Measurements from ENCODE around the gene EML2.

DNA sequence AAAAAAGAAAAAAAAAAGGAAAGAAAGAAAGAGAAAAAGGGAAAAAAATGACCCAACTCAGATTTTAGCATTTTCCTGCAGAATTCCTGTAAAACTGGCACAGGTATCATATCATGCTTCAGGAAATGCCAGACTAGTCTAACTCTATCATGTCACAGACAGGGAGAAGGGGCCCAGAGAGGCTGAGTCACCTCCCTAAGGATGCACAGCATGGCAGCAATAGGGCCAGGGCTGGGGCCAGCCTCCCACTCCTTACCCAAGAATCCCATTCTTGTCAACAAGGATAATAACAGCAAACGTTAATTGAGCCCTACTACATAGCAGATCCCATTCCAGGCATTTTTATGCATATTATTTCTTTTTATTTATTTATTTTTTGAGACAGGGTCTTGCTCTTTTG, 45.7 kb downstream of the EML2 start:
- TF ChIP-seq, protein P1, sequence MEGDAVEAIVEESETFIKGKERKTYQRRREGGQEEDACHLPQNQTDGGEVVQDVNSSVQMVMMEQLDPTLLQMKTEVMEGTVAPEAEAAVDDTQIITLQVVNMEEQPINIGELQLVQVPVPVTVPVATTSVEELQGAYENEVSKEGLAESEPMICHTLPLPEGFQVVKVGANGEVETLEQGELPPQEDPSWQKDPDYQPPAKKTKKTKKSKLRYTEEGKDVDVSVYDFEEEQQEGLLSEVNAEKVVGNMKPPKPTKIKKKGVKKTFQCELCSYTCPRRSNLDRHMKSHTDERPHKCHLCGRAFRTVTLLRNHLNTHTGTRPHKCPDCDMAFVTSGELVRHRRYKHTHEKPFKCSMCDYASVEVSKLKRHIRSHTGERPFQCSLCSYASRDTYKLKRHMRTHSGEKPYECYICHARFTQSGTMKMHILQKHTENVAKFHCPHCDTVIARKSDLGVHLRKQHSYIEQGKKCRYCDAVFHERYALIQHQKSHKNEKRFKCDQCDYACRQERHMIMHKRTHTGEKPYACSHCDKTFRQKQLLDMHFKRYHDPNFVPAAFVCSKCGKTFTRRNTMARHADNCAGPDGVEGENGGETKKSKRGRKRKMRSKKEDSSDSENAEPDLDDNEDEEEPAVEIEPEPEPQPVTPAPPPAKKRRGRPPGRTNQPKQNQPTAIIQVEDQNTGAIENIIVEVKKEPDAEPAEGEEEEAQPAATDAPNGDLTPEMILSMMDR (IDR thresholded peaks at IDR 0.05), result no peak
- no peak for TF ChIP-seq POLR2A (IDR thresholded peaks at IDR 0.05)
